Activated CD4-positive, CD25-positive, alpha-beta regulatory T cell (primary cell): ENCODE results near the gene CFTR.

Experiments used
- DNase-seq, 4 experiments: peaks; one replicate each; lab custom pipeline; 2025; lab: John Stamatoyannopoulos, UW

Gene CFTR

DNA sequence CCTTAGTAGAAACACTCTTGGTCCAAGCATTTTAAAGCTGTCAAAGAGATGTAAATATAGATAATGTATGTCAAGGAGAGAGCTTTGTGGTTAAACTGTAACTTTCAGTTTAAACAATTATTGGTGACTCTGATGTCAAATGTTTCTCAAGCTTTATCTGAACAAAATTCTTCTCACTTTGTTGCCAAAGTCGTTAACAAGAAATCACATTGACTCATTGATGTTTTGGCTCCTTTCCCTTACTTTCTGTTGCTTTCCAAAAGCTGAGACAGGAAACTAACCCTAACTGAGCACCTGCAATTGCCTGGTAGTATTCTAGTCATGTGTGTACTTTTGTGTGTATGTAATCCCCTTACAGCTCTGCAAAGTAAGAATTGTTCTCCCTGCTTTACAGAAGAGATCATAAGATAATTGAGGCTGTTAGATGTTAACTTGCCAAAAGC is 108.5 kb downstream of the CFTR start:
- DNase-seq: no peak

DNA sequence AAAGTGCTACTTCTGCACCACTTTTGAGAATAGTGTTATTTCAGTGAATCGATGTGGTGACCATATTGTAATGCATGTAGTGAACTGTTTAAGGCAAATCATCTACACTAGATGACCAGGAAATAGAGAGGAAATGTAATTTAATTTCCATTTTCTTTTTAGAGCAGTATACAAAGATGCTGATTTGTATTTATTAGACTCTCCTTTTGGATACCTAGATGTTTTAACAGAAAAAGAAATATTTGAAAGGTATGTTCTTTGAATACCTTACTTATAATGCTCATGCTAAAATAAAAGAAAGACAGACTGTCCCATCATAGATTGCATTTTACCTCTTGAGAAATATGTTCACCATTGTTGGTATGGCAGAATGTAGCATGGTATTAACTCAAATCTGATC is 110.4 kb downstream of the CFTR start:
- DNase-seq: no peak

DNA sequence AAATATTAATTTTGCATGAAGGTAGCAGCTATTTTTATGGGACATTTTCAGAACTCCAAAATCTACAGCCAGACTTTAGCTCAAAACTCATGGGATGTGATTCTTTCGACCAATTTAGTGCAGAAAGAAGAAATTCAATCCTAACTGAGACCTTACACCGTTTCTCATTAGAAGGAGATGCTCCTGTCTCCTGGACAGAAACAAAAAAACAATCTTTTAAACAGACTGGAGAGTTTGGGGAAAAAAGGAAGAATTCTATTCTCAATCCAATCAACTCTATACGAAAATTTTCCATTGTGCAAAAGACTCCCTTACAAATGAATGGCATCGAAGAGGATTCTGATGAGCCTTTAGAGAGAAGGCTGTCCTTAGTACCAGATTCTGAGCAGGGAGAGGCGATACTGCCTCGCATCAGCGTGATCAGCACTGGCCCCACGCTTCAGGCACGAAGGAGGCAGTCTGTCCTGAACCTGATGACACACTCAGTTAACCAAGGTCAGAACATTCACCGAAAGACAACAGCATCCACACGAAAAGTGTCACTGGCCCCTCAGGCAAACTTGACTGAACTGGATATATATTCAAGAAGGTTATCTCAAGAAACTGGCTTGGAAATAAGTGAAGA is 112.3 kb downstream of the CFTR start:
- DNase-seq: no peak

DNA sequence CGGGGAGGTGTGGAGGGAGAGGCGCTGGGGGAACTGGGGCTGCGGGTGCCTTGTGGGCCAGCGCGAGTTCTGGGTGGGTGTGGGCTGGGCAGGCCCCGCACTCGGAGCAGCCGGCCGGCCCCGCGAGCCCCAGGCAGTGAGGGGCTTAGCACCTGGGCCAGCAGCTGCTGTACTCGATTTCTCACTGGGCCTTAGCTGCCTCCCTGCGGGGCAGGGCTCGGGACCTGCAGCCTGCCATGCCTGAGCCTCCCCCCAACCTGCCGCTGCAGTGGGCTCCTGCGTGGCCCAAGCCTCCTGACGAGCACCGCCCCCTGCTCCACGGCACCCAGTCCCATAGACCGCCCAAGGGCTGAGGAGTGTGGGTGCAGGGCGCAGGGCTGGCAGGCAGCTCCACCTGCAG is 116.3 kb downstream of the CFTR start:
- no peak for DNase-seq

DNA sequence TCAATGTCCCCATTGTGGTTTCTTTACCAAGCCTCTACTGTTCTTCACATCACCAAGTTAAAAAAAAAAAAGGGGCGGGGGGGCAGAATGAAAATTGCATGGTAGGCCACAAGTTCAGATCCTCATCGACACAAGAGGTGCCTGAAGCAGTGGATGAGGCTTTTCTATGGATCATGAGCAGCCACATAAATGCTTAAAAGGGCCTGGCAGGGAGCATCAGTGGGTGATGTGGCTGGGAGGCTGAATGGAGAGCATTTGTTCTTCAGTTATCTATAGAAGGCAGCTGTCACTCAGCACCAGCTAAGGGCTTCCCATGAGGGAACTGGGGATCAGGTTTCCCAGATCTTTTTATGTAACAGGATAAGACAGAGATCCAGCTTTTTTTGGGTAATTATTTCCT is 117.9 kb downstream of the CFTR start:
- DNase-seq: no peak

DNA sequence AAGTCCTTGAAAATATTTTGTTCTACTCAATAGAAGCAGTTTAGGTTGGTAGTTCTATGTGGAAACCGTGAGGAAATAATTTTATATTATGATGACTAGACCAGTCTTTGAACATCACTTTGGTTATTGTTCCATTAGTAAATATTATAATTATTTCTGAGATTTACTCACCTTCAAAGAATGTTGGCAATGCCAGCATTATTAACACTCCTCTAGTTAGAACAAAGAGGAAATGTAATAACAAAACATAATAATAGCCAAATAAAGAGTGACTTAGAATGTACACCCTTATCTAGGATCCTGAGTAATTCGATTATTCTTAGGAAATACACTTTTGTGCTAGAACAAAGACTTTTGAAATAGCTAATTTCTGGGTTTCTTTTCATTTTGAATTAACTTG is 121.1 kb downstream of the CFTR start:
- DNase-seq: no peak

DNA sequence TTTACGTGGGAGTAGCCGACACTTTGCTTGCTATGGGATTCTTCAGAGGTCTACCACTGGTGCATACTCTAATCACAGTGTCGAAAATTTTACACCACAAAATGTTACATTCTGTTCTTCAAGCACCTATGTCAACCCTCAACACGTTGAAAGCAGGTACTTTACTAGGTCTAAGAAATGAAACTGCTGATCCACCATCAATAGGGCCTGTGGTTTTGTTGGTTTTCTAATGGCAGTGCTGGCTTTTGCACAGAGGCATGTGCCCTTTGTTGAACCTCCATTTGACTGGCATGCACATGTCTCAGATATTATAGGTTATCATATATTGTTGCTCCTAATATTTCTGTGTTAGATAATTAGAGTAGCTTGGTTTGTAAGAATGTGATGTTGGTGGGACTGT is 123.8 kb downstream of the CFTR start:
- DNase-seq: no peak

DNA sequence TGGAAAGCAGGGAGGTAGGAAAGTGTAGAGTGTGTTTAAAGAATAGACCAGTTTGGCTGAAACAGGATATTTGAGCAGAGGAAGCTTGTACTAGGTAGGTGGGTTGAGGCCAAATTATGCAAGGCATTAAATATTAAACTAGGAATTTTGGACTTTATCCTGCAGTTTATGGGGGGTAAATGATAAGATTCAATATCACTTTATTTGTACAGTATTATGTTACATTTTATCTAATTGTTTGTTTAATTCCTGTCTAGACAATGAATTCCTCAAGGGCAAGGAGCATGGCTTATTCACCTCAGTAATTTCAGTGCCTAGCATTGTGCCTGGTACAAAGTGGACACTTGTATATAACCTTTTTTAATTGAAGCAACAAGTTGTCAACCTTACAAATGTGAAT is 125.9 kb downstream of the CFTR start:
- no peak for DNase-seq

DNA sequence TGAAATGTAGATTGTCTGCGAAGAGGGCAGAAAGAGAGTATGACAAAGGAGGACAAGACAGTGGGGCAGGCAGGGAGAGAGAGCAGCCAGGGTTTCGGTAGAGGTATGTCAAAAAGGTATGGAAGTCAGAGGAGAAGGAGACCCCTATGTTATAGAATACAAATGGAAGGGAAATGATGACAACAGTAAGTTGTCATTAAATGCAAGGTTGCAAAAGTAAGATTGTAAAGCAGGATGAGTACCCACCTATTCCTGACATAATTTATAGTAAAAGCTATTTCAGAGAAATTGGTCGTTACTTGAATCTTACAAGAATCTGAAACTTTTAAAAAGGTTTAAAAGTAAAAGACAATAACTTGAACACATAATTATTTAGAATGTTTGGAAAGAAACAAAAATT is 126.3 kb downstream of the CFTR start:
- DNase-seq: no peak

DNA sequence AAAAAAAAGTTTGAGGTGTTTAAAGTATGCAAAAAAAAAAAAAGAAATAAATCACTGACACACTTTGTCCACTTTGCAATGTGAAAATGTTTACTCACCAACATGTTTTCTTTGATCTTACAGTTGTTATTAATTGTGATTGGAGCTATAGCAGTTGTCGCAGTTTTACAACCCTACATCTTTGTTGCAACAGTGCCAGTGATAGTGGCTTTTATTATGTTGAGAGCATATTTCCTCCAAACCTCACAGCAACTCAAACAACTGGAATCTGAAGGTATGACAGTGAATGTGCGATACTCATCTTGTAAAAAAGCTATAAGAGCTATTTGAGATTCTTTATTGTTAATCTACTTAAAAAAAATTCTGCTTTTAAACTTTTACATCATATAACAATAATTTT is 130.6 kb downstream of the CFTR start:
- no peak for DNase-seq

DNA sequence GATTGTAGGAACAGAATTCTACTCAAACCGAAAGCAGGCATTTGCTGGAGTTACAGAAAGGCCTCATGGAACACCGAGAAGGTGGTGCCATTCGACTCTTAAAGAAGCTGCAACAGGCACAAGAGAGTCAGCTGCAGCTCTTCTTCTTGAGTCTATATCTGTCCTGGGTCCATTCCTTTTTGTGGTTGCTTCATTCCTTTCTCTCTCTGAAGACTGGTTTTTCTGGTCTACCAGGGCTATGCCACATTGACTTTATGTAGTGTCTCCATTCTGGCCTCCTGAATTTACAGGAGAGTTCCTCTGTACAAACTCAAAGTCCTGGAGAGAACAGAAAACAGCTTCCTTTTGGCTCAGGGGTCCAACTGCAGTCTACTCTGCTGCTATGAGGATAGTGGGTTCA is 132.8 kb downstream of the CFTR start:
- DNase-seq: no peak

DNA sequence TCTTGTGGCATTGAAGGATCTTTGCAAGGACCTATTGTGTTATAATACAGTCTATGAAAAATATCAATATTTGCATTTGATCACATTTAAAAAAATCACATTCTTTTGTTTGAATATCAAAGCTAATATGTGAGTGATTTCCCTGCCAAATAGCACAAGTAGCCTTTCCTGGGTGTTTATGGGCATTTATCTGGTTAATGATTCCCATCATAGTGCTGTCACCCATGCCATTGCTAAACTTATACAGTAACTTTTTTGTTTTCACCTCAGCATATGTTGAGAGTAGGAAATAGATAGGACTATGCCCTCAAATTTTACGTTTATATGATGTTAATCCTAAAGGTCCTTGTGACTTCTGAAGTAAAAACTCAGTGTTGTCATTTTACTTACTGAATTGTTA is 136.9 kb downstream of the CFTR start:
- no peak for DNase-seq

DNA sequence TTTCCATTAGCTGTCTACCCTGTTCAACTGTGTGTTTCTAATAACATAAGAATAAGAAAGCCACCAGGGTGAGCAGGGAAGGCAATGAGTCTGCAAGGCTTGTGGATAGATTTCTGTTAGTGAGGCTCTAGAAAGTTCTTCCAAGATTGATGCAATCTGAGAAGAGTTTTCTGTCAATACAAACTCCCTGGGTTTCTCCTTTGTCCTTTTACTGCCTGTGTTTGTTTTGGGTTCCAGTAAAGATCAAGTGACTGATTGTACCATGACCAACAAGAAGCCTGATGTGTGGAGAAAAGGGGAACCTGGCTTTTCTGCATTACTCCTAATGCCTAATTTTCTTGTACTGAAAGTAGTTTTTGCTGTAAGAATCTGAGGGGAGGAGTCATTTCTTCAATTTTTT is 139.9 kb downstream of the CFTR start:
- no peak for DNase-seq

DNA sequence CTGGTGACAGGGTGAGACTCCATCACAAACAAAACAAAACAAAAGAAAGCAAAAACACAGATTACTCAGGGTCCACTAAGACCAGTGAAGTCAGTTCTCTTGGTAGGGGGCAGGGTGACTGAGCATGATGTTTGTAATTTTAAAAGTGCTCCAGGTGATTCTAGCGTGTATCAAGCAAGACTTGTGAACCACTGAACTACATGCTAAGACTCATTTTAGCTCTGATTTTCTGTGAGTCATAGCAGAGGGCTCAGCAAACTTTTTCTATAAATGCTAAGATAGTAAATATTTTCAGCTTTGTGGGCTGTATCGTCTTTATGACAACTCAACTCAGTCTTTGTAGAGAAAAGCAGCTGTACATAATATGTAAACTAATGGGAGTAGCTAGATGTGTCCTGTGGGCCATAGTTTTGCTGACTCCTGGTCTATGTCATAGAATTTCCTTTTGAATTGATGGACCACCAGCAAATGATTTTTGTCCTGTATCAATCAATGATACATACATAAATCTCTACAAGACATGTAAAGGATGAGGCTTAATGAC is 141.3 kb downstream of the CFTR start:
- DNase-seq: no peak

DNA sequence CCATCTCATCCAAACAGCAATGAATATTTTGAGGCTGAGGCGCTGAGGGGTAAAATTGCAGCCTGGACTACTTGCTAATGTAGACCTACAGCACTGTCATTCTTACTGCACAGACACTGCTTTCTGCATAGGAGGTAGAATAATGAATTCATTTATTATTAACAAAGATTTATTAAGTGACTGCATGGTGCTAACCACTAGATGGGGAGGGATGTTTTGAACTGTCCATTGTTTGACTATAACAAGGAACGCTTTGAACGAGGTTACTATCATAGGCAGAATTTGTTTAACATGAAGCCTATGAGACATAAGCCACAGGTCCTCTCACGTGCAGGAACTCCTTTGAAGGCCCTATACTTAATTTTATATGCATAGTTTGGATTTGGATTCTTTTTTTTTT is 143.8 kb downstream of the CFTR start:
- DNase-seq: no peak

DNA sequence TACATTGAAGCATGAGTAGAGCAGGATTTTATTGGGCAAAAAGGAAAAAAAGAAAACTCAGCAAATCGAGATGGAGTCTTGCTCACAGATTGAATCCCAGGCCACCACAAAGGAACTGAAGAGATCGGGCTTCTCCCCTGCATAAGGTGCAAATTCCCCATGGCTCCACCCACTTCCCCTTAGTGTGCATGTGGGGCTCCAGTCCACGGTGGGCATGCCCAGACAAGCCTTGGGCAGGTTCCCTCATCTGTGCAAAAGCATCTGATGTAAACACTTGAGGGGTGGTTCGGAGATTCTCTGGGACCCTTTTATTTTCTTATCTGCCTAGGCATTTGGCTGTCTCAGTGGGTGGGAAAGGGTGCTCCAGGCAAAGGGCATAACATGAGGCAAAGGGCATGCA is 150.7 kb downstream of the CFTR start:
- no peak for DNase-seq

DNA sequence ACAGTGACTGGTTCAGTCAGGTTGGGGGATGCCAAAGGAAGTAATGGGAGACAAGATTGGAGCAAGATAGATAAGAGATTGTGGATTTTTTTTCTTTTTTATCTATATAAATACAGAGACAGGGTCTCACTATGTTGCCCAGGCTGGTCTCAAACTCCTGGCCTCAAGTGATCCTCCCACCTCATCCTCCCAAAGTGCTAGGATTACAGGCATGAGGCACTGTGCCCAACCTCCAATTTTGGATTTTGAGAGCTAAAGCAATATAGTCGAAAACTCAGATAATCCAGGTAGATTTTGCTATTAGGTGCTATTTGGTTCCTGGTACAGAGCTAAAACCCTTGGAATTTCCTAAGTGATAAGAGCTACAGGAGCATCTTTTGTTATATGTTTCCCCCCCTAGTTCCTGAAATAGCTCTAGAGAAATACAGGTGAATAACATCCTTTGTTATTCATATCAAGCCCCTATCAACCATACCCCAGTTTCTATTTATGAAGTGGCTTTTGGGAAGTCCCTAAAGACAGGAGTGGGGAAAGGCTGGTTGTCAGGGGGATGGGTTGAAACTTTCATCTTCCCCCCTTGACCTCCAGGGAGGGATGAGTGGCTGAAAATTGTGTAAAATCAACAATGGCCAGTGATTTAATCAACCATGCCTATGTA is 151.2 kb downstream of the CFTR start:
- DNase-seq: no peak

DNA sequence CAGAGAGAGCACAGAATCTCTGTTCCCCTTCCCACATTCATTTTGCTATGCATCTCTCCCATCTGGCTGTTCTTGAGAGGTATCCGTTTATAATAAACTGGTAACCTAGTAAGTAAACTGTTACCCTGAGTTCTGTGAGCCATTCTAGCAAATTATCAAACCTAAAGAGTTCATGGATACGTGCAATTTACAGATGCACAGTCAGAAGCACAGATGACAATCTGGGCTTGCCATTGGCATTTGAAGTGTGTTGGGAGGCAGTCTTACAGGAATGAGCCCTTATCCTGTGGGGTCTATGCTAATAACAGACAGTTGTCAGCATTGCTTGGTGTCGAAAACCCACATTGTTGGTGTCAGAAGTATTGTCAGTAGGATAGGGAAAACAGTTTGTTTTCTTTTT is 151.8 kb downstream of the CFTR start:
- no peak for DNase-seq

DNA sequence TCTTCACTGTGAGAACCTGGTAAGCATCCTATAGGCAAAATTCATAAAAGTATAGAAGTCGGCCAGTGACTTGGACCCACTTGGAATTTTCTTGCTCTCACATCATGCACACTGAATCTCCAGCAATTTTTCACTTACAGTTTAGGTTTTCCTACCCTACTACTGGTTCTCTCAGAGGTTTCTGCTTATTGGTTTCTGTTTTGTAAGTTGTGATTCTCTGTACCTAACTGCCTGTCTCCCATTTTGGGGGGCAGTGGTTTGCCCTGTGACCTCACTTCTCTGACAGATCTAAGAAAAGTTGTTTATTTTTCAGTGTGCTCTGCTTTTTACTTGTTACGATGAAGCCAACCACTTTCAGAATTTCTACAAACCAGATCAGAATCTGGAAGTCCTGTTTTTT is 158.1 kb downstream of the CFTR start:
- no peak for DNase-seq

DNA sequence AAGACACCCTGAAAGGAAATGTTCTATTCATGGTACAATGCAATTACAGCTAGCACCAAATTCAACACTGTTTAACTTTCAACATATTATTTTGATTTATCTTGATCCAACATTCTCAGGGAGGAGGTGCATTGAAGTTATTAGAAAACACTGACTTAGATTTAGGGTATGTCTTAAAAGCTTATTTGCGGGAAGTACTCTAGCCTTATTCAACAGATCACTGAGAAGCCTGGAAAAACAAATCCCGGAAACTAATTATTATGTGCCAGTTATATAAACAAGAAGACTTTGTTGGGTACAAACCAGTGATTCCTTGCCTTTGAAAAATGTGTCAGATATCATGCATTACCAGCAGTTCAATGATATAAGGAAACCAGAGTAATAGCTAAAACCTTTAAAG is 160.1 kb downstream of the CFTR start:
- DNase-seq: no peak

DNA sequence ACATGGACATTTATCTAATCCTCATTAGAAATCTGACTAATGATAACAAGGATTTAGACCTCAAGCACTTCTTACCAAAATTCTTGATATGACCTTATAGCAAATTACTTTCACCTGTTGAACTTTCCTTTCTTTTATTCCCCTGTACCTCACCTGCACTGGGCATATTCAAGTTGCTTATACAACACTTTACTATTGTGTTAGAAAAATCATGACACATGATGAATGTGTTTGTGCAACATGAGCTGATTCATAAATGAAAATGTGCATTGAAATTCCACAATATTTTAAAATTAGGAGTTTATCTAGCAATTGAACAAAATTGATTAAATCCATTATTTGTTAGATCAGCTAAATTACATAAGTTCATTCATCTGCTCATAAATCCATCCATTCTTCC is 160.6 kb downstream of the CFTR start:
- no peak for DNase-seq

DNA sequence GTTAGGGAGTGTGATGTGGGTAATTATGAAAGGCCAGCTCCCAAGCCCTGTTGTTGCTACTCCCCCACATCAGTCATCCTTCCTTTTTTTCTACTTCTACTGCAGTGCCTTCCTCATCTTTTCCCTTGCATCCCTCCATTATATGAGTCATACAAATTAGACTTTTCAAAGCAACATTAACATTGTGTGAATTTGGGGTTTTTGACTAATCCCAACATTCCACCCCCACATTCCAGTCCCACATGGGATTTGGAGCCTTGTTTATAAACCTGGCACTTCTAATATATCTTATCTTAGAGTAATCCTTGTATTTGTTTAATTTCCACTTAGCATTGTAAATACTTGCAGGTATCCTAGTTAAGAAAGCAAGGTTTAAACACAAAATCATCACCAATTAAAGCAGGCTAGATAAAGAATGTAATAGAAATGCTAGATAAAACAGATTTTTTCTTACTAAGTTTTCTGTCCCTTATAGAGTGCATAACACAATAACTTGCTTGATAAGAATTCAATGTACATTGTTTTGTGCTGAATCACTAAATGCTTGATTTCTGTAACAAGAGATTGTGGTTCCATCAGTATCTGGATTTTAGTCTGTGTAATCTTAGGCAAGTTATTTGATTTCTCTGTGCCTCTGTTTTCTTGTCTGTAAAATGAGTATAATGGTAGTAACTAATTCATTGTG is 165.8 kb downstream of the CFTR start:
- DNase-seq: no peak

DNA sequence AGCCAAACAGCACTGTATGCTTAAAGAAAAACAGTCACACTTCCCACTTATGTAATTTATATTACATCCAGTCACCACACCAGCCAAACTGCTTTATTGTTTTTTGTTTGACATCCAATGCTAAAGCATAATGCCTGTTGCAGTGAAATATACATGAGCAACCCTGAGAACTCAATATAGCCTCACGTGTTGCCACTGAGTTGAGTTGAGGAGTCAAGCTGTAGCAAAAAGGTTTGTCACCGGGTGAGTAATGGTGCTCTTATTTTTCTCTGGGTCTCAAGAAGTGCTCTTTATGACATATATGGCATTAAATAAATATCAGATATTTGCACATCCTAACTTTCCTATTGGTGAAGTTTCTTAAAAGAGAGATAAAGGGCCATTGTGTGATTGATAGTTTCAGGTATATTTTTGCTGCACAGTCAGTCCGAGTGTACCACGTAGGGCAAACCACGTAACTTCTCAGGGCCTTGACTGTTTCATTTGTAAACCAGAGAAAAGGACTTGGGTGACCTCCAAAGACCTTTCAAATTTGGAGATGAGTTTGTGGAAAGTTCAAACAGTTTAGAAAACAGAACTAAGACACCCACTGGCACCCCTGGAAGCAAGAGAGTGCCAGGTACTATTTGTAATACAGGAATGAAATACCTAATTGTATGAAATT is 168.5 kb downstream of the CFTR start:
- no peak for DNase-seq
